Putamen (tissue), 1 donor: ENCODE measurements around the gene PTDSS2.
"Not testable (repeated sequence)": the region's sequence is repeated elsewhere in the genome, so short reads cannot be mapped to it uniquely, and the experiment has no call there.

Source experiments
- DNase-seq: peaks from one replicate; pipeline ENCODE4 v3.0.0-alpha.2; 2016; ENCODE audit warnings: low spot score

The PTDSS2 gene

GRCh38 chr11:413120-414081 lies 36.7 kb upstream of the PTDSS2 start:
- DNase-seq = no peak

GRCh38 chr11:414318-414857 lies 35.7 kb upstream of the PTDSS2 start:
- no peak for DNase-seq

- no peak for DNase-seq
Measured at GRCh38 chr11:415640-416041, 34.4 kb upstream of the PTDSS2 start.

- no peak for DNase-seq
Measured at GRCh38 chr11:416051-416756, 33.9 kb upstream of the PTDSS2 start.

GRCh38 chr11:416757-417621 lies 33.1 kb upstream of the PTDSS2 start:
- DNase-seq = no peak

- no peak for DNase-seq
Measured at GRCh38 chr11:417652-418342, 32.3 kb upstream of the PTDSS2 start.

GRCh38 chr11:418343-419247 lies 31.5 kb upstream of the PTDSS2 start:
- no peak for DNase-seq

- DNase-seq = no peak
Measured at GRCh38 chr11:419248-420005, 30.7 kb upstream of the PTDSS2 start.

- DNase-seq = no peak
Measured at GRCh38 chr11:420054-420910, 29.8 kb upstream of the PTDSS2 start.

GRCh38 chr11:420911-421321 lies 29.2 kb upstream of the PTDSS2 start:
- DNase-seq = no peak

- no peak for DNase-seq
Measured at GRCh38 chr11:422249-422656, 27.8 kb upstream of the PTDSS2 start.

GRCh38 chr11:424232-424631 lies 25.8 kb upstream of the PTDSS2 start:
- no peak for DNase-seq

GRCh38 chr11:424766-425165 lies 25.3 kb upstream of the PTDSS2 start:
- not testable (repeated sequence) for DNase-seq

GRCh38 chr11:425301-425700 lies 24.8 kb upstream of the PTDSS2 start:
- DNase-seq = no peak

GRCh38 chr11:426851-427250 lies 23.2 kb upstream of the PTDSS2 start:
- DNase-seq = no peak

GRCh38 chr11:428295-428694 lies 21.8 kb upstream of the PTDSS2 start:
- DNase-seq = no peak

- no peak for DNase-seq
Measured at GRCh38 chr11:429391-429790, 20.7 kb upstream of the PTDSS2 start.

- no peak for DNase-seq
Measured at GRCh38 chr11:429931-430456, 20.1 kb upstream of the PTDSS2 start.
